ENCODE measurements around the gene TTC28.
"Not testable (repeated sequence)": the region's sequence is repeated elsewhere in the genome, so short reads cannot be mapped to it uniquely, and the experiment has no call there.

Gene TTC28

GRCh38 chr22:28679611-28680287 is at the start of gene TTC28:
Gene TTC28 (minus strand): TSS chr22:28679840. CDS start chr22:28679723, 117 bp downstream.
- DNase-seq, result peak; percentile 69 to 80 (median 78)

GRCh38 chr22:28728621-28729313 is 49.1 kb upstream of the TTC28 start:
- DNase-seq, result no peak

GRCh38 chr22:28728002-28728401 is 48.4 kb upstream of the TTC28 start:
- no peak for DNase-seq

DNA sequence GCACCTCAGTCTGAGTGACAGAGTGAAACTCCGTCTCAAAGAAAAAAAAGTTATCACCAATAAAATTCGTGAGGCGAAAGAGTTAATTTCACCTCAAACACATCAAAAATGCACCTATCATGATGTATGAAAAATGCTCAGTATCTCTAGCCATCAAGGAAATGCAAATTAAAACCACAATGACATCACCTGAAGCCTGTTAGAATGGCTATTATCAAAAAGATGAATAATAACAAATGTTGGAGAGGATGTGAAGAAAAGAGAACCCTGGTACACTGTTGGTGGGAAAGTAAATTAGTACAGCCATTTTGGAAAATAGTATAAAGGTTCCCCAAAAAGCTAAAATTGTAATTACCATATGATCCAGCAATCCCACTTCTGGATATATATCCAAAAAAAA is 38.4 kb upstream of the TTC28 start:
- DNase-seq, result no peak

DNA sequence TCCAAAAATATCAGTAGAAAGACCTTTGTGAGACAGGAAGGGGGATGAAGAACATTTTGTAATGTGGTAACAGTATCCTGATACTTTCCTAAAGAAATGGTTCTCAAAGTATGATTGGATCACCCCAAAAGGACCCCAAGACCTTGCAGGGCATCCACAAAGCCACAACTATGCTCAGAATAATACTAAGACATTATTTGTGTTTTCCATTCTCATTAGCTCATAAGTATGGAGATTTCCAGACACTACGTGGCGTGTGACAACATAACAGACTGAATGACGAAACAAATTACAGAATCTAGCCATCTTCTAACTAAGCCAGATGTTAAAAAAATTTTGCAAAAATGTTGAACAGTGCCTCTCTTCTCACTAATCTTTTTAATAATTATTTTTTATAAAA is 37.0 kb upstream of the TTC28 start:
- no peak for DNase-seq

DNA sequence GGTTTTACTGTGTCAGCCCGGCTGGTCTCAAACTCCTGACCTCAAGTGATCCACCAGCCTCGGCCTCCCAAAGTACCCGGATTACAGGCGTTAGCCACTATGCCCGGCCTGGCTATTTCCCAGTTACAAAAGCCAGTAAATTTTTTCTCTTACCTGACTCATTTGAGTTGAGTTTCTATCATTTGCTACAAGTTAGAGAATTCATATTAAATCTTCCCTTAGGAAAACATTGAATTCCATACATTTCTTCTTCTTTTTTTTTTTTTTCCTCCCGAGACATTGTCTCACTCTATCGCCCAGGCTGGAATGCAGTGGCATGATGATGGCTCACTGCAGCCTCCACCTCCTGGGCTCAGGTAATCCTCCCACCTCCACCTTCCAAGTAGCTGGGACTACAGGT is 36.0 kb upstream of the TTC28 start:
- no peak for DNase-seq

- no peak for DNase-seq
Measured at GRCh38 chr22:28714043-28714628, 34.5 kb upstream of the TTC28 start.

GRCh38 chr22:28711820-28712777 is 32.5 kb upstream of the TTC28 start:
- DNase-seq, result no peak

GRCh38 chr22:28711341-28711740 is 31.7 kb upstream of the TTC28 start:
- DNase-seq, result no peak

GRCh38 chr22:28710576-28711191 is 31.0 kb upstream of the TTC28 start:
- DNase-seq, result no peak

DNA sequence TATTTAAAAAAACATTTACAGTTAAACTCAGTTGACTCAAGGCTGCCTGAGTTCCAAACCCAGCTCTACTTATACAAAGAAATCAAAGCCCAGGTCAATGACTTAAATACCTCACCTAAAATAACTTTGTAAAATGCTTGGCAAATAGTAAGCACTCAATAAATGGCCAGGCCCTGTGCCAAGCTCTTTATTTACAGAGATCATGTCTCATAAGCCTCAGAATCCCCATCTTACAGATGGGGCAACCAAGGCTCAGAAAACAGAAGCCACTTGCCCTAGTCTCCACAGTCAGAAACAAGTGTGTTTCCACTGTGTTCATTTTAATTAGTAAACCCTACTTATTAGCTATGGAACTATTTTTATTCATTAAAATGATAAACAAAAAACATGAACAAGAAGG is 30.5 kb upstream of the TTC28 start:
- no peak for DNase-seq

DNA sequence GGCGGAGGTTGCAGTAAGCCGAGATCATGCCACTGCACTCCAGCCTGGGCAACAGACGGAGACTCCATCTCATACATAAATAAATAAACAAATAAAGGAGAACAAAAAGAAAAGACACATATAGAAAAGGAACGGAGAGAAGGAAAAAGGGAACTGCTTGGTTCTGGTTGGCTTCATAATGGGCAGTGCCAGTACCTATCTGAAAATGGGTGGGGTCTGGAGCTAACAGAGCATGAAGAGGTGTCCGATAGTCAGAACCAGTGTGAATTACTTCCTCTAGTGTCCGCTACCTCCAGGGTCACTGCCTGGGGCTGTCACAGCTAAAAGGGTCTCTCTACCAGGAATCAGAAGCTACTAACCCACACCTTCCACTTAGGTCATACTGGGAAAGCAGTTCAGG is 27.2 kb upstream of the TTC28 start:
- no peak for DNase-seq

GRCh38 chr22:28703436-28703835 is 23.8 kb upstream of the TTC28 start:
- DNase-seq, result no peak

GRCh38 chr22:28702891-28703290 is 23.3 kb upstream of the TTC28 start:
- DNase-seq, result no peak

- not testable (repeated sequence) for DNase-seq
Measured at GRCh38 chr22:28693041-28693760, 13.6 kb upstream of the TTC28 start.

- DNase-seq, result not testable (repeated sequence)
Measured at GRCh38 chr22:28689796-28690195, 10.2 kb upstream of the TTC28 start.

- not testable (repeated sequence) for DNase-seq
Measured at GRCh38 chr22:28682966-28683365, 3.3 kb upstream of the TTC28 start.

GRCh38 chr22:28680813-28681490 is 1.3 kb upstream of the TTC28 start:
- not testable (repeated sequence) for DNase-seq

DNA sequence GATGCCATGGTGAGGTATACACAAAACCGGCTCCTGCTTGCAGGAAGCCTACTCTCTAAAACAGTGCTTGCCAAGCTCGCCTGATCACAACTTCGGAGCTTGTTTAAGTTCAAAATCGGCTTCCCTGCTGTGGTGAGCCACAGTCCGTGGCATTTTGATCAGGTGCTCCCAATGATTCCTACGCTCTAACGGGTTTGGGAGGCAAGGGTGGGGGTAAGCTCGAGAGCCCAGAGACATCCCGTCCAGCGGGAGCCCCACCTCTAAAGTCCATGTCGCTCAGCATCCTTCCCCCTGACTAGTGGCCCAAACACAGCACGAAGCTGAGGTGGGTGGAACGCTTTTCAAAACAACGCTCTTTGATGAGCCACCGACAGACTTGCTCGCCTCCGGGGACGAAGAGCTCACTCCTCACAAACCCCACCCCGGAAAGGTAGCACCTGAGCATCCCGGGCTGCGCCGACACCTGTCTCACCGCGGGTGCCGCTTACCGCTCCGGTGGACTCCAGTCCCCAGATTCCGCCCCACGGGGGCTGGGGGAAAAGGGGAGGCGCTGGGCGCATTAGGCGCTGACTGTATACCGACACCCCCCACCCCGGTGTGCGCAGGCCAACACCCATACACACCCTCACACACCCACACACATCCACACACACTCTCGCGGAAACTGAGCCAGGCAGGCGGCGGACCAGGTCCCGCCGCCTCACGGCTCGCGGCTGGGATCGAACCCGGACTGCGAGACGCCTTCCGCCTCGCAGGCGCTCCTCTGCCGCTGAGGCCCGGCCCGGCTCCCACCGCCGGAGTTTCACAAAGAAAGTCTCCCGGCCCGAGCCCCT is 646 bp downstream of the TTC28 start:
- DNase-seq, result peak; percentile 6 to 62 (median 54)

- not testable (repeated sequence) for DNase-seq
Measured at GRCh38 chr22:28678170-28678569, 1.5 kb downstream of the TTC28 start.
